ENCODE data around the gene CEBPA.

DNA sequence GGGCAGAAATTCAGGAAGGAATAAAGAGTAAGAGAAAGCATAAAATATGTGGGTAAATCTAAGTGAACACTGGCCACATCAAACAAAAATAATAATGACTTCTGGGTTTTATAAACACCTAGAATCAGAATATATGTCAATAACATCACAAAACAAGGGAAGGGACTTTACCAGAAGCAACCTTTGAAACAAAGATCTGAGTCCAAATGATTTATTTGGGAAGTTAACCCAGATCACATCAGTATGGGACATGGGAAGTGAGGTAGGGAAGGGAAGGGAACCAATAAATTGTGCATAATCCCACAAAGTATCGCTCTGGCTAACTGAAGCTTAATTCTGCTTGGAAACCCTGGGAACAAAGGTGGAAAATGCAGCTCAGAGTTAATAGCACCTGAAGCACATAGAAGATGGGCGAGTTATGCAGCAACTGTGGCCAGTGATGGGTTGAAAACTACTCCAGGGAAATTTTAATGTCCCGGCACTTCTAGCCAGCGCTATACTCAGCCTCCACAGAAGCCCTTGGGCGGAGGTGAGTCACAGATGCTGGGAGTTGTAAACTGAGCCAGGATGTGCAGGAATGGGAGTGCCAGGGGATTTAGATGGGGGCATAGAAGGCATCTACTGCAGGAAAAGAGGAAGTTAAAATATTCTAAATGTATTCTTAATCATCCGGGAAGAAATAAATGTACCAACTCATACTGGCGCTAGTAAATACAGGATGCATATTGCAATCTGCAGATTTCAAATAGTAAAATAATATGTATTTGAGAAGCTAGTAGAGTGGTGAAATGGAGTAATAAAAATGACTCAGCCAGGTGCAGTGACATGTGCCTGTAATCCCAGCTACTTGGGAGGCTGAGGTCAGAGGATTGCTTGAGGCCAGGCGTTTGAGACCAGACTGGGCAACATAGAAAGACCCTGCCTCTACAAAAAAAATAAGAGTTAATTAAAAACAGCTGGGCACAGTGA, 37.0 kb upstream of the CEBPA start:
- TF ChIP-seq, protein P1, sequence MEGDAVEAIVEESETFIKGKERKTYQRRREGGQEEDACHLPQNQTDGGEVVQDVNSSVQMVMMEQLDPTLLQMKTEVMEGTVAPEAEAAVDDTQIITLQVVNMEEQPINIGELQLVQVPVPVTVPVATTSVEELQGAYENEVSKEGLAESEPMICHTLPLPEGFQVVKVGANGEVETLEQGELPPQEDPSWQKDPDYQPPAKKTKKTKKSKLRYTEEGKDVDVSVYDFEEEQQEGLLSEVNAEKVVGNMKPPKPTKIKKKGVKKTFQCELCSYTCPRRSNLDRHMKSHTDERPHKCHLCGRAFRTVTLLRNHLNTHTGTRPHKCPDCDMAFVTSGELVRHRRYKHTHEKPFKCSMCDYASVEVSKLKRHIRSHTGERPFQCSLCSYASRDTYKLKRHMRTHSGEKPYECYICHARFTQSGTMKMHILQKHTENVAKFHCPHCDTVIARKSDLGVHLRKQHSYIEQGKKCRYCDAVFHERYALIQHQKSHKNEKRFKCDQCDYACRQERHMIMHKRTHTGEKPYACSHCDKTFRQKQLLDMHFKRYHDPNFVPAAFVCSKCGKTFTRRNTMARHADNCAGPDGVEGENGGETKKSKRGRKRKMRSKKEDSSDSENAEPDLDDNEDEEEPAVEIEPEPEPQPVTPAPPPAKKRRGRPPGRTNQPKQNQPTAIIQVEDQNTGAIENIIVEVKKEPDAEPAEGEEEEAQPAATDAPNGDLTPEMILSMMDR (IDR thresholded peaks at IDR 0.05 in 2 of 3, conservative IDR thresholded peaks at IDR 0.05 in 1 of 3; ENCODE audit: control insufficient read depth in 2 of 3, extremely low read depth in 1 of 3, insufficient read depth in 1 of 3, low read depth in 3 of 3, low read length in 3 of 3), result no peak
- TF ChIP-seq BCL11A (IDR thresholded peaks at IDR 0.05; ENCODE audit: low read depth, low read length), result no peak
- TF ChIP-seq, protein P2, sequence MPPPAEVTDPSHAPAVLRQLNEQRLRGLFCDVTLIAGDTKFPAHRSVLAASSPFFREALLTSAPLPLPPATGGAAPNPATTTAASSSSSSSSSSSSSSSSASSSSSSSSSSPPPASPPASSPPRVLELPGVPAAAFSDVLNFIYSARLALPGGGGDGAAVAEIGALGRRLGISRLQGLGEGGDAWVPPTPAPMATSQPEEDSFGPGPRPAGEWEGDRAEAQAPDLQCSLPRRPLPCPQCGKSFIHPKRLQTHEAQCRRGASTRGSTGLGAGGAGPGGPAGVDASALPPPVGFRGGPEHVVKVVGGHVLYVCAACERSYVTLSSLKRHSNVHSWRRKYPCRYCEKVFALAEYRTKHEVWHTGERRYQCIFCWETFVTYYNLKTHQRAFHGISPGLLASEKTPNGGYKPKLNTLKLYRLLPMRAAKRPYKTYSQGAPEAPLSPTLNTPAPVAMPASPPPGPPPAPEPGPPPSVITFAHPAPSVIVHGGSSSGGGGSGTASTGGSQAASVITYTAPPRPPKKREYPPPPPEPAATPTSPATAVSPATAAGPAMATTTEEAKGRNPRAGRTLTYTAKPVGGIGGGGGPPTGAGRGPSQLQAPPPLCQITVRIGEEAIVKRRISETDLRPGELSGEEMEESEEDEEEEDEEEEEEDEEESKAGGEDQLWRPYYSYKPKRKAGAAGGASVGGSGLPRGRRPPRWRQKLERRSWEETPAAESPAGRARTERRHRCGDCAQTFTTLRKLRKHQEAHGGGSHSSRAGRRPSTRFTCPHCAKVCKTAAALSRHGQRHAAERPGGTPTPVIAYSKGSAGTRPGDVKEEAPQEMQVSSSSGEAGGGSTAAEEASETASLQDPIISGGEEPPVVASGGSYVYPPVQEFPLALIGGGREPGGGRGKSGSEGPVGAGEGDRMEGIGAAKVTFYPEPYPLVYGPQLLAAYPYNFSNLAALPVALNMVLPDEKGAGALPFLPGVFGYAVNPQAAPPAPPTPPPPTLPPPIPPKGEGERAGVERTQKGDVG (CRISPR knock-in tag; IDR thresholded peaks at IDR 0.05), result no peak
- no peak for TF ChIP-seq CREB1 (IDR thresholded peaks at IDR 0.05; ENCODE audit: low read depth)
- TF ChIP-seq, protein P3, sequence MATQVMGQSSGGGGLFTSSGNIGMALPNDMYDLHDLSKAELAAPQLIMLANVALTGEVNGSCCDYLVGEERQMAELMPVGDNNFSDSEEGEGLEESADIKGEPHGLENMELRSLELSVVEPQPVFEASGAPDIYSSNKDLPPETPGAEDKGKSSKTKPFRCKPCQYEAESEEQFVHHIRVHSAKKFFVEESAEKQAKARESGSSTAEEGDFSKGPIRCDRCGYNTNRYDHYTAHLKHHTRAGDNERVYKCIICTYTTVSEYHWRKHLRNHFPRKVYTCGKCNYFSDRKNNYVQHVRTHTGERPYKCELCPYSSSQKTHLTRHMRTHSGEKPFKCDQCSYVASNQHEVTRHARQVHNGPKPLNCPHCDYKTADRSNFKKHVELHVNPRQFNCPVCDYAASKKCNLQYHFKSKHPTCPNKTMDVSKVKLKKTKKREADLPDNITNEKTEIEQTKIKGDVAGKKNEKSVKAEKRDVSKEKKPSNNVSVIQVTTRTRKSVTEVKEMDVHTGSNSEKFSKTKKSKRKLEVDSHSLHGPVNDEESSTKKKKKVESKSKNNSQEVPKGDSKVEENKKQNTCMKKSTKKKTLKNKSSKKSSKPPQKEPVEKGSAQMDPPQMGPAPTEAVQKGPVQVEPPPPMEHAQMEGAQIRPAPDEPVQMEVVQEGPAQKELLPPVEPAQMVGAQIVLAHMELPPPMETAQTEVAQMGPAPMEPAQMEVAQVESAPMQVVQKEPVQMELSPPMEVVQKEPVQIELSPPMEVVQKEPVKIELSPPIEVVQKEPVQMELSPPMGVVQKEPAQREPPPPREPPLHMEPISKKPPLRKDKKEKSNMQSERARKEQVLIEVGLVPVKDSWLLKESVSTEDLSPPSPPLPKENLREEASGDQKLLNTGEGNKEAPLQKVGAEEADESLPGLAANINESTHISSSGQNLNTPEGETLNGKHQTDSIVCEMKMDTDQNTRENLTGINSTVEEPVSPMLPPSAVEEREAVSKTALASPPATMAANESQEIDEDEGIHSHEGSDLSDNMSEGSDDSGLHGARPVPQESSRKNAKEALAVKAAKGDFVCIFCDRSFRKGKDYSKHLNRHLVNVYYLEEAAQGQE (IDR thresholded peaks at IDR 0.05; ENCODE audit: low read depth, low read length), result no peak
- no peak for TF ChIP-seq EZH2 (IDR thresholded peaks at IDR 0.05; ENCODE audit: borderline replicate concordance, control insufficient read depth, low read depth, low read length)
- TF ChIP-seq CBX5 (IDR thresholded peaks at IDR 0.05; ENCODE audit: low read depth), result no peak
- no peak for TF ChIP-seq STAT3 (IDR thresholded peaks at IDR 0.05; ENCODE audit: low read depth, low read length)
- TF ChIP-seq ZNF207 (IDR thresholded peaks at IDR 0.05; ENCODE audit: borderline replicate concordance), result no peak
- TF ChIP-seq, protein P4, sequence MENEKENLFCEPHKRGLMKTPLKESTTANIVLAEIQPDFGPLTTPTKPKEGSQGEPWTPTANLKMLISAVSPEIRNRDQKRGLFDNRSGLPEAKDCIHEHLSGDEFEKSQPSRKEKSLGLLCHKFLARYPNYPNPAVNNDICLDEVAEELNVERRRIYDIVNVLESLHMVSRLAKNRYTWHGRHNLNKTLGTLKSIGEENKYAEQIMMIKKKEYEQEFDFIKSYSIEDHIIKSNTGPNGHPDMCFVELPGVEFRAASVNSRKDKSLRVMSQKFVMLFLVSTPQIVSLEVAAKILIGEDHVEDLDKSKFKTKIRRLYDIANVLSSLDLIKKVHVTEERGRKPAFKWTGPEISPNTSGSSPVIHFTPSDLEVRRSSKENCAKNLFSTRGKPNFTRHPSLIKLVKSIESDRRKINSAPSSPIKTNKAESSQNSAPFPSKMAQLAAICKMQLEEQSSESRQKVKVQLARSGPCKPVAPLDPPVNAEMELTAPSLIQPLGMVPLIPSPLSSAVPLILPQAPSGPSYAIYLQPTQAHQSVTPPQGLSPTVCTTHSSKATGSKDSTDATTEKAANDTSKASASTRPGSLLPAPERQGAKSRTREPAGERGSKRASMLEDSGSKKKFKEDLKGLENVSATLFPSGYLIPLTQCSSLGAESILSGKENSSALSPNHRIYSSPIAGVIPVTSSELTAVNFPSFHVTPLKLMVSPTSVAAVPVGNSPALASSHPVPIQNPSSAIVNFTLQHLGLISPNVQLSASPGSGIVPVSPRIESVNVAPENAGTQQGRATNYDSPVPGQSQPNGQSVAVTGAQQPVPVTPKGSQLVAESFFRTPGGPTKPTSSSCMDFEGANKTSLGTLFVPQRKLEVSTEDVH (IDR thresholded peaks at IDR 0.05; ENCODE audit: low read depth, partially characterized antibody), result no peak

Data from GM12878 (cell line).